HG02623 (cell line): ENCODE measurements around the gene IL17RD.
"Not testable (repeated sequence)": the region's sequence is repeated elsewhere in the genome, so short reads cannot be mapped to it uniquely, and the experiment has no call there.

Source experiments
- ATAC-seq: cut with Tn5 transposase; IDR thresholded peaks from one replicate; pipeline ENCODE4 v1.9.1; 2021; ENCODE audit warnings: moderate library complexity; ENCODE audit not compliant: unreplicated experiment

IL17RD gene

DNA sequence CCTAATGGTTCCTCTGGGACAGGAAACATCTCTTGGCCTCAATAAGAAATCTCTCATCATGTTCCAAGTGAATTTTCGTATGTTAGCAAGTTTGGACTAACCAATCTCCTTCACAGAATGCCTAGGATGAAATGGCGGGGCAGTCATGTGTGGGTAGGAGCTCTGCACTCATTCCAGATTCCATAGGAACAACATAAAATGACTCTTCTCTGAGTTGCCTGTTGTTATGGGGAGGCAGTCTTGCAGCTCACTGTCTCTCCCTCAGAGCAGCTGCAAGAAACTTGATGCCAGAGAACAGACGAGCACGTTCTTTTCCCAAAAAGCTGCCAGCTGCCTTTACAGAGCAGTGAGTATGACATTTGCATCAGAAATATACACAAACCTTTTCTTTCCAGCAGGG is 70.6 kb downstream of the IL17RD start:
- ATAC-seq: no peak

DNA sequence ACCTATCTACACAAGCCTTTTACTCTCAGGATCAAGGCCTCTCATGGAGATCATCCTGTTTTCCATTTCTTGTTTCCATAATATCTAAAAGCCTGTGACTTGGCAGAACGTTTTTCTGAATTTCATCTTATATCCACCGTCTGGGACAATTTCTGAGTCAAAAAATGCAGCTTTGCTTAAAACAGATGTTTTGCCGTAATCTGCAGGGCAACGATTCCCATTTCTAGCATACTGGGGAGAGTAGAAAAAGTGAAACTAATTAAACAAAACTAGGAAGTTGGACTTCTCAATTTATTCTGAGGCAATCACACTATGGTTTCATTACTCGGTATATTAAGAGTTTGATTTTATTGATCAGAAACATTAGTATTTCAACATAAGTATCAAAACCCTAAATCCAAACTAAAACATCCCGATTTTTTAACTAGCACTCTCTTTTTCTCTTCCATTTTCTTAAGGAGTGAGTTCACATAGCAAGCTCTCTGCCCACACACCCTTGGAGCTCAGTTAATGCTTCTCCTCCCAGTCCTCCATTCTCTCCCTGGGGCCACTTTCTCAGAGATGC is 71.1 kb downstream of the IL17RD start:
- no peak for ATAC-seq

DNA sequence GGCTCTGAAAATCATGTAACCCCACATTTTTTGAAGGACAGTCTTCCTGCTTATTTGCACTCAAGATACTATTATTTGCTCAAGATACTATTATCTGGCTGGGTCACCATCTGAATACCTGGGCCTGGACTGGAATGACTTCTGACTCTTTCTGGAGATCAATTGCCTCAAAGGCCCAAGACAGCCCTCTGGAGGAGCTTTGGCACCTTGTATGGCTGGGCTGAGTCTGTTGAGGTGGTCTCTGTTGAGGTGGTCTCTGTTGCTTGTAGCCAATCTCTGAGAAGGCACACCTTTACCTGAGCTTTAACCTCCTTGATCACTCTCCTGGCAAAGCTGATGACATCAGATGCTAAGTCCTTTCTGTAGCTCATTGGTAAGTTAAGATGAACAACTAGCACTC is 71.7 kb downstream of the IL17RD start:
- ATAC-seq: no peak

DNA sequence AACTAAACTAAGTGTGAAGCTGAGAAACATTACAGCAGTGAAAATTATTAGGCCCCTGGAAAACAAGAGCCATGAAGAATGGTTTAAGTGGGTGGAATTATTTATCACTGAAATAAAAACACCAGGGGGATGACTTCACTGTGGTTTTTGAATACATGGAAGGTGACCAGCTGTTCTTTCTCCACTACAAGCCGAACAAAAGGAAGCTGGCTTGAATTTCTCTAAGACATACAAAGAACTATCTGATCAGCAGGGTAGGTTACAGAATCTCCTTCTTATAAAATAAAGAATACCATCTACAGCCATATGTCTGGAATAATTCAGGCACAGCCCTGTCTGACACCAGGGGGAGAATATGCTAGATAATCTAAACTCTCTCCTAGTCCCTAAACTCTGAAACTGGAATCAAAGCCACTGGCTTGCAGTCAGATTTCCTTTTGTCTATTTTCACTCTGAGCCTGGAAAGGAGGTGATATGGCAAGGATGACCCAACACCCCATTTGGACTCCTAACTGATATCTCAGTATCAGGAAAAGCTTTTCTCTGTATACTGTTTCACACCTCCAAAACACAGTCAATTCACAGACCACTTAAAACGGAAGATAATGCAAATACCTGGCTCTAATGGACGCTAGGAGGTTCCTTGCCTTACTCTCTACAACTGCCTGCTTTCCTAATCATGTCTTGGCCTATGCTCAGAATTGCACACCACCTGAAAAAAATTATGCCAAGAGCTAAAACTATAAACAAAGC is 73.5 kb downstream of the IL17RD start:
- no peak for ATAC-seq

DNA sequence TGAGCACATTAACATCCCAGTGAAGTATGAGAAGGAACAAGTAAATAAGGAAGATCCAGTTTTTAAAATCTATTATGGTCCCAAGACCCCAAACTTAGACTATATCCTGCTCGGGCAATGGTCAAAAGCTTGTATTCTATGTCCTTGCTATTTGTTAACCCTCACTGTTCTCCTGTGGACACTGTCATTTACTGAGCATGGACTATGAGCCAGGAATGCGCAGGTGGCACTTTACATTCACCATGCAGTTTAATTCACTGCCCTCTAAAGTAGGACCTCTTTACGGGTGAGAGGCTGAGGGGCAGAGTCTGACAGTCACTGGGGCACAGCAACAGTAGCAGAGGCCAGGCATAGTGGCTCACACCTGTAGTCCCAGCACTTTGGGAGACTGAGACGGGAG is 76.1 kb downstream of the IL17RD start:
- no peak for ATAC-seq

DNA sequence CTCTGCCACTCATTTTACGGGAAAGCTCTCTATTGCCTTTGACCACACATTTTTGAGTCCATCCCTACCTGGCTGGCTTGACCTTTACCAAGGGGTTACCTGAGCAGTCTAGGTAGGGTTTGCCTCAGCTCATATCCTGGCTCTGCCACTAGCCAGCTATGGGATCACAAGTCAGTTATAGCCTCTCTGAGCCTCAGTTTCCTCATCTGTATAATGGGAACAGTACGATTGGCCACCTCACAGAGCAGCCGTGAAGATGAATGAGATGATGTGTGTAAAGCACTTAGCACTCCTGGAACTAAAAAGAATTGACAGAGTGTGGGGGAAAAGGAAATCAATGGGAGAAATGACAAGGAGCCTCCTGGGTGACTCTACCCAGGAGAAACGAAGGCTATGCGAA is 76.7 kb downstream of the IL17RD start:
- no peak for ATAC-seq

DNA sequence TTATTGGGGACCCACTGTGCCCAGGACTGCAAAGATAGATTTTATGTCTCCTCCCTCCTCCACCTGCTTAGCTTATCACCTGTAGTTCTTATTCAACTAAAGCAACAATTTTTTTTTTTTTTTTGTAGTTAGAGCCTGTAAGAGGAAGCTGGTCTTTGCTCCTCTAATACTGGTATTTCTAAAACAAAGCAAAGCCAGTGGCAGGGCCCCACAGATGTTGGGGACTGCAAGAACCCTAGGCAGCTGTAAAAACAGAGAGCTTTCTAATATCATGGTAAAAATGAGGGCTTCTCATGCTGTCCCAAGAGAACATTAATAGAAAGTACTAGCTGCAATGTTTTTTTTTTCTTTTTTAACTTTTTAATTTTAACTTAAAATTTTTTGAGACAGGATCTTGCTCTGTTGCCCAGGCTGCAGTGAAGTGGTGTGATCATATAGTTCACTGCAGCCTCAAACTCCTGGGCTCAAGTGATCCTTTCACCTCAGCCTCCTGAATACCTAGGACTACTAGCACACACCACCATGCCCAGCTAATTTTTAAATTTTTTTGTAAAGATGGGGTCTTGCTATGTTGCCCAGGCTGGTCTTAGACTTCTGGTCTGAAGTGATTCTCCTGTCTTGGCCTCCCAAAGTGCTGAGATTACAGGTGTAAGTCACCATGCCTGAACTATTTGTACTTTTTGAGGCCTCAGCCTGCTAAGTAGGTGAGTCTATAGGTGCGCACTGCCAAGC is 77.6 kb downstream of the IL17RD start:
- ATAC-seq: no peak

DNA sequence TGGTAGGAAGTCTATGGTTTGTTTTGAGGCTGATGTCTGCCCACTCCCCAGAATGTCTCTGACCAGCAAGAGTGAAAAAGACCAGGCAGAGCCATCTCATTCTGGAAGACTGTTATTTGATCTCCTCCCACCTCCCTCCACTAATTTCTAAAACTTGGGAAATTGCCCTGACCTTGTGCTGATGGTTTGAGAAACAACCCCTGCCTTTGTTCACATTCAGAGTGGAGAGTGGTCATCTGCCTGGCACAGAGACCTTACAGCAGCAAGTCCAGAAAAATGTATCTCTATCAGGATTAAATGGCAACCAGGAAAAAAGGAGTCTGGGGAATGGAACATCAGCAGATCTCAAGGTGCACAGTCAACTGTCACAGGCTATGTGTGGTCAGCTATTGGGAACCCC is 79.0 kb downstream of the IL17RD start:
- no peak for ATAC-seq

DNA sequence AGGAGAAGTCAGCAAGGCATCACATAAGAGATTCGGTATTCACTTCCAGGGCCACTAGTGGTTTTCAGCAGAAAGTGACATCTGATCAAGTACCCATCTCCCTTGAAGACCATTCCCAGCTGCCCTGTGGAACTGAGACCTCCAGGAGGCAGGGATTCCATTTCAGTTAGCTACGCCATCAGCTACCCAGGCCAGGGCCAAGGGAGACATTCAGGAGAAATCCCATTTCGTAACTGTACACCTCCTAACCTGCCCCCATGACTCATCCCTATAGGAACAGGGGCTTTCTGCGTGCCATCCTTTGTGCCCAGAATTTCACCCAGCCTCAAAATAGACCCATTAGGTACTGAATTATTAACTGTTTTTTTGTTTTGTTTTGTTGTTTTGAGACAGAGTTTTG is 79.9 kb downstream of the IL17RD start:
- no peak for ATAC-seq

DNA sequence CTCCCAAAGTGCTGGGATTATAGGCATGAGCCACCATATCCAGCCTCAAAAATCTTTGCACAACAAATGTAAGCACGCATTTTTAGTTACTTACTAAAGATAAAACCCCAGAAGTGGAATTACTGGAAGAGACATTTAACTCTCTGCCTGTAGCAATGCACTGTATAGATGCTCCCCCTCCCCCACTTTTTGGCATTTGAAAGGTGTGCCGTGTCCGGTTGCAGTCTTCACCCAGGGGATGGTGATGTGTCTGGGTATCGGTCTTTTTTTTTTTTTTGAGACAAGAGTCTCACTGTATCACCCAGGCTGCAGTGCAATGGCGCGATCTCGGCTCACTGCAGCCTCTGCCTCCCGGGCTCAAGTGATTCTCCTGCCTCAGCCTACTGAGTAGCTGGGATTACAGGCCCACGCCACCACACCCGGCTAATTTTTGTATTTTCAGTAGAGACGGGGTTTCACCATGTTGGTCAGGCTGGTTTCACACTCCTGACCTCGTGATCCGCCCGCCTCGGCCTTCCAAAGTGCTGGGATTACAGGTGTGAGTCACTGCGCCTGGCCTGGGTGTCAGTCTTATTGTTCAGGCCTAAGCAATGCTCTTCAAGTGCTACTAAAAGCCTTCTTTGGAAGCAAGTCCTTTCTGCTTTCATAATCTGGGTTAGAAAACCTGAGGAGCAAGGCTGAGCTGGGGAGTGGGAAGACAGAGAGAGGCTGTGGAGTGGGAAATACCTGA is 81.7 kb downstream of the IL17RD start:
- ATAC-seq: not testable (repeated sequence)

DNA sequence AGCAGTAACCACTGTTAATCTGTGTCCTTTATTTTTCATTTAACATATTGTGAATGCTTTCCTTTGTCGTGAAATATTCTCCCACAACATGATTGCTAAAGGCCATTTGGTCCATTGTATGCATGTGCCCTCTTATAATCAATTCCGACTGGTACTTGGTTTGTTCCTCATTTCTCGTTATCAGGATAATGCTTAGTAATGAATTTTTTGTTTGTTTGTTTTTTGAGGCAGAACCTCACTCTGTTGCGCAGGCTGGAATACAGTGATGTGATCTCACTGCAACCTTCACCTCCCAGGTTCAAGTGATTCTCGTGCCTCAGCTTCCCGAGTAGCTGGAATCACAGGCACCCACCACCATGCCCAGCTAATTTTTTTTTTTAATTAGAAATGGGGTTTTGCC is 82.7 kb downstream of the IL17RD start:
- no peak for ATAC-seq

DNA sequence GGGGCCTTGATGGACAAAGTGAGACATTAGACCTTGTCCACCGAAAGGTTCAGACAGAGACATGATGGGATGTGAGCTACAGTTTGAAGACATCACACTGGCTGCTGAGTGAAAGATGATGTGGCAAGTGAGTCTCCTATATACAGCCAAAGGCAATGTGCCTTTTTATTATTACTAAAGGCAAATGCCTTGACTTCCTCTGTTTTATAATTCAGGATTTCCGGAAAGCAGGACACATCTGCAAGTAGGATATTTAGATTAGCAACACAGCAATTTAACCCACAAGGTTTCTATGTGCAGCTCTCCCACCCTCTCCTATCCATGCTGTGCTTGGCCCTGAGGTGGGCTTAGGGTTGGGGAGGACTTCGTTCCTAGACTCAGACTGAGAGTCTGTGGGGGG is 84.0 kb downstream of the IL17RD start:
- no peak for ATAC-seq

DNA sequence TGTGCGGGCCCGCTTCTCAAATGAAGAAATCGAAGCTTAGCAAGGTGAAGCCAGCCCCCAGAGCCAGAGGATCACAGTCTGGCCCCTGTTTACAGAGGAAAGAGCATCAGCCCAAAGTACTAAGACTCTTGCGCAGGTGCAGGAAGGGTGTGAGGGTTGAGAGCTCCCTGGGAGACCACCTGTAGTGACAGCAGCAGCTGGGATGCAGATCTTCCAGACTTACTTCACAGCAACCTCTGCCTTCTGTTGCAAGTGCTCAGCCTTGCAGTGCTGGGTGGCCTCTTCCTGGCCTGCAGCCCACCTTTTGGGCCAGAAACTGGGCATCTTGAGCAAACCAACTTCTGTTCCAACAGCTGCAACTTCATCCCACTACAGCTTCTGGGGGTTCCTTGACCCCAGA is 85.0 kb downstream of the IL17RD start:
- no peak for ATAC-seq

DNA sequence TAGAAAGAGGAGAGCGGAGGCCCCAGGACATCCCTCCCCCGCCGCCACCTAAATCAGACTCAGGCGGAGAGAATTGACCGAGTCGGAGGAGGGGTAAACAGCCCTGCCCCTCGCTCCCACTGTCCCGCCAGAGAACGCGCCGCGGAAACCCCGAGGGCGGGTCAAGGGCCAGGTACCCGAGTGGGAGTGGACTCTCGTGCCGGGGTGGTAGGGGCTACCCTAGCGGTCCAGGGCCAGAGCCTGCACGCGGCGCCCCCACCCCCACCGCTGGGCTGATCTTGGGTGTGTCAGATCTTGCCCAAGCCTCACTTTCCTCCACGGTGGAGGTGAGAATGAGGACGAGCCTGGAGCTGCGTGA is 85.7 kb downstream of the IL17RD start:
- ATAC-seq: no peak

DNA sequence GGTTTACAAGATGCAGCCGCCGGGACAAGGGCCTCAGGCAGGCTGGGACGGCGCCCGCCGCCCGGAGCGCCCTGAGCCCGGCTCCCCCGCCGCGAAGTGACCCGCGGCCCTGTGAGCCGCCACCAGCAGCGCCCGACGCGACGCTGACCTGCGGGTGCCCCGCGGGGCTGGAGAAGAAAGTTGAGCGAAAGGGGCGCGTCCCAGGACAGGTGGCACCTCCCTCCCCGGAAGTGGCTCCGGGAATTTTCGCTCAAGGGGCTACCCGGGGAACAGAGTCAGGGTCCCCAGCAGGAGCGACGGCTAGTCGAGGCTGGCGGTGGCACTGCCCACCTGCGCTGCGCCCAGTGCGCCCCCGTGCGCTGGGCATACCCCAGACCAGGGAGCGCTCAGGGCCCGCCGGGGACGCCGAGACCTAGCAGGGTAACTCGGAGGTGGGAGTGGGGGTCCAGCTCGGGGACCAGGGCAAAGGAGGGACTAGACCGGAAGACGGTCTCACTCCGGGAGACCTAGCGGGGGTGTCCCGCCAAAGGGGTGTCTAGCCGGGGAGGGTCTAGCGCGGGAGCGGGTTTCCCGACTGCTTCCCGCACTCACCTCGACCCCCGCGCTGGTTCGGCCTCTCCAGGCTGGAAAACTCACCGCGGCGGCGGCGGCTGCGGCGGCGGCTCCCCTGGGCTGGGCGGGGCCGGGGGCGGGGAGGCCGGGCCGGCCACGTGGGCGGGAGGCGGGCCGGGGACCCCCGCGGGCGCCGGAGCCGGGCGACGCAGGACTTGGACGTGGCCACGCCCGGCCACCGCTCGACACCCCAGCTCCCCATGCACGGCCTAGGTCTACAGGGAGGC is 86.3 kb downstream of the IL17RD start:
- no peak for ATAC-seq

DNA sequence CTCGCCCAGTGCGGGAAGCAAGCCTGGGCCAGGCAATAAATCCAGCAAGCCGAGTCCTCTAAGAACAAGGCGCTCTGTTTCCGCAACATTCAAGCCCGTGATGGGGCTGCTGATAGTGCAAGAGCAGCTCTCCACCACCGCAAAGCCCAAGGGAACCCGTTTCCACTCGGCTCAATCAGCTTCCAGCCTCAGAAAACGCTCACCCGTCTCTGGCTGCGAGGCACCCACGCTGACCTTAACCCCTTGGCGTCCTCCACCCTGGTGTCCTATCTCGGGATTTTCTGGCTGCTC is 86.9 kb downstream of the IL17RD start:
- ATAC-seq: no peak

DNA sequence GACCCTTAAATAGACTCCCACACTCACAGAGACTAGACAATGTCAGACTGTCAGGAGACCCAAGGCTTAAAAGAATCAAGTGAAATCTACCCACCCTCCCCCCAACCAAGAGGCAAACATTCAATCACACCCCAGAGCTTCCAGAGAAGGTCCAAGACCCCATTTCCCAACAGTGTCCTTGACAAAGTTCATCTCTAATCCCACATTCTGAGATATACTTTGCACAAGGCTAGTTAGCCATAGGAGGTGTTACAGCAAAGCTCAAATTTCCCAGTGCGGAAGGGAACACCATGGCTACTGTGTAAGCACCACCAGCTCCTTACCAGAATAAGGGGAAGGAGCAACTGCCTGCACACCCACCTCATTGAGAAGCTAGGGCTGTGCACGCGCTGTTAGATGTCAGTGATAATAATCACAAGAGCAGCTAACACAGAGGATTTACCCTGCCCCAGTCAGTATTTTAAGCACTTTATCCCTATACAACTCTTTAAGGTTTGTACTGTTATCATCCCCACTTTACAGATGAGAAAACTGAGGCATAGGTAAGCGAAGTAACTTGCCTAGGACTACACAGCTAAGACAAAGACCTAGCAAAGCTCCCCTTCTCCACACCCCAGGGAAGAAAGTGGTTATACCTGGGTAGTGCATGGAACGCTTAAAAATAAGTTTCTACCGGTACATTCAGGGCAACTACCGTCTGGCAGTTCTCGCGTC is 87.4 kb downstream of the IL17RD start:
- ATAC-seq: no peak

DNA sequence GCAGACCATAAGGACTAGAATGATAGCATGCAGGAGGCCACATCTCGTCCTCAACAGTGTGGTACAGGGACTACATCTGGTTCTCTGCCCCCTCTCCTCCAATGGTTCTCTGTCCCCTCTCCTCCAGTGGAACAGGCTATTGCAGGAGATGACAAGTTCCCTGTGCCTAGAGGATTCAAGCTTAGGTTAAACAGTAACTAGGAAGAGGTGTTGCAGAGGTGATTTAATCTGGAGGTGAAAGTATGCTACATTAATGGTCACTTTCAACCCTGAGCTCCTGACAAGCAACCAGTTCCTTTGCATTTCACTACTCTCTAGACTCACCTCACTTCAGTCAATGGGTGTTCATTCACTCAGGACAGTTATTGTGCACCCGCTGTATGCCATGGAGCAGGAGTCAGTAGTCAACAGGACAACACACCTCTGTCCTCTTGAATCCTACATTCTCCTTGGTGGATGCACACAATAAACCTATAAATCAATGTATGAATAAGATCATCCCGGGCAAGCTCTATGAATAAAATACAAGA is 88.7 kb downstream of the IL17RD start:
- no peak for ATAC-seq

DNA sequence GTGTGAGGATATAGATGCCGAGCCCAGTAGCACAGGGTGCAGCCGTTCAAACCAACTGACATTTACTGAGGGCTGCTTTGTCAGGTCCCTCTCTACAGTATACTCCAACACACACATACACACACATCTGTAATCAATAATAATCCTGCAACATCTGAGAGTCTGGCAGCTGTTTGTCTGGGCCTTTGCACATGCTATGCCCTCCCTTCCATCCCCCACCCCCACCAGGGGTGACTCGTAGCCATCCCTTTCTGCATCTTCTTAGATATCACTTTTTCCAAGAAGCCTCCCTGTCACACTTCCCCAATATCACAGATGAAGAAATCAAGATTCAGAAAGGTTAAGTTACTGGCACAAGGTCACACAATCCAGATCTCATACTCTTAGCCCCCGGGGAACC is 91.0 kb downstream of the IL17RD start:
- ATAC-seq: no peak

DNA sequence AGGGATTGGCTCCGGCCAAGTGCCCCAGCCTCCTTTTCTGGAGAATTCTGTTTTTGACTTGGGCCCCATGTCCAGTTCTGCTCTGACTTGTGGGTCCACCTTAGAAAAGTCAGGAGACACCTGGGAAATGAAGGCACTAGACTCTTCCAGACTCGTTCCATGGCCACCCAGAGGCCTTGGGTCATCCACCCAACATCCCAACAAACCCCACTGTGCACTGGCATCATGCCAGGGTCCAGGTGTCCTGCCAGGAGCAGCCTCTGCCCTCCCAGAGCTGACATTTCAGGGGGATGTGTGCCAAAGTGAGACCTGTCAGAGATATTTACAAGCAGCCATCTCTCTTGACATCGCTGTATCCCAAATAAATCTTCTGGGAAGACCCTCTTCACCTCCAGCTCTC is 91.5 kb downstream of the IL17RD start:
- no peak for ATAC-seq
